GM12875 (cell line): Measurements from ENCODE around the gene ADPRHL1.

Source experiments
- H3K4me3 ChIP-seq: one replicate; pipeline ENCODE4 v1.5.1; 2011; ENCODE audit warnings: low read depth, low read length, control low read depth
- CTCF ChIP-seq: IDR thresholded peaks from 2 replicates; pipeline ENCODE4 v1.5.1; 2011; ENCODE audit warnings: low read depth, mild to moderate bottlenecking, control low read depth, inconsistent platforms, low read length, moderate library complexity, borderline replicate concordance; ENCODE audit not compliant: insufficient read depth

Gene ADPRHL1

DNA sequence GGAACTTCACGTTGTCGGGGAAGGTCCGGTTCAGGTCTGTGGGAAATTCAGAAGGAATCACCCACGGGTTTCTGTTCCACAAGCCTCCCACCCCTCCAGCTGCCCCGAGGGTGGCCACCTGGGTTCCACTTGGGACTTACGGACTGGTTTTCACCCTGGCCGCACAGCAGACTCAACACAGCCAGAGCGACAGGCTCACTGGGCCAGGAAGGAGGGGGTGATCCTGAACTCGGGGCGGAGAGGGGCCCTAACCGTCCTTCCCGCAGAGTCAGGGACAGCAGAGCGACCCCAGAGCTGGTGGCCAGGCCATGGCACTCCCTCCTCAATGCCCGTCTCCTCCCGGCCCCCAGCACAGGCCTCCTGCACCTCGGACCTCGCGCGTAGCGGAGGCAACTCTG lies 102.4 kb downstream of the ADPRHL1 start:
- no peak overlapping the region for H3K4me3 ChIP-seq
- no peak for TF ChIP-seq CTCF

- no peak overlapping the region for H3K4me3 ChIP-seq
- no peak for TF ChIP-seq CTCF
Observed at GRCh38 chr13:113350065-113350937, 103.0 kb downstream of the ADPRHL1 start.
